HG02610 (cell line): Measurements from ENCODE around the gene ALPG.
"Not testable (repeated sequence)": the region's sequence is repeated elsewhere in the genome, so short reads cannot be mapped to it uniquely, and the experiment has no call there.

ENCODE experiments used
- ATAC-seq: cut with Tn5 transposase; IDR thresholded peaks from one replicate; pipeline ENCODE4 v1.9.1; 2021; ENCODE audit warnings: mild to moderate bottlenecking, moderate library complexity; ENCODE audit not compliant: unreplicated experiment

ALPG gene

GRCh38 chr2:232376713-232377112 is 29.9 kb upstream of the ALPG start:
- ATAC-seq: no peak

GRCh38 chr2:232377319-232377718 is 29.3 kb upstream of the ALPG start:
- ATAC-seq: no peak

GRCh38 chr2:232377841-232378734 is 28.6 kb upstream of the ALPG start:
- no peak for ATAC-seq

- not testable (repeated sequence) for ATAC-seq
These were observed 27.9 kb upstream of the ALPG start, which contains the start of gene ALPP for GRCh38 chr2:232378735-232379151. ALPP (plus strand) TSS chr2:232378751; CDS start chr2:232378803, 52 bp downstream.

GRCh38 chr2:232379610-232380590 is 26.7 kb upstream of the ALPG start:
- not testable (repeated sequence) for ATAC-seq

GRCh38 chr2:232381204-232382031 is 25.2 kb upstream of the ALPG start:
- ATAC-seq: not testable (repeated sequence)

- no peak for ATAC-seq
These were observed 24.1 kb upstream of the ALPG start for GRCh38 chr2:232382331-232383225.

GRCh38 chr2:232384466-232384865 is 22.2 kb upstream of the ALPG start:
- no peak for ATAC-seq

- not testable (repeated sequence) for ATAC-seq
These were observed 21.6 kb upstream of the ALPG start for GRCh38 chr2:232385058-232385457.

GRCh38 chr2:232385660-232386489 is 20.8 kb upstream of the ALPG start:
- no peak for ATAC-seq

GRCh38 chr2:232386490-232386739 is 20.2 kb upstream of the ALPG start:
- ATAC-seq: no peak

- no peak for ATAC-seq
These were observed 19.7 kb upstream of the ALPG start for GRCh38 chr2:232386740-232387450.

- no peak for ATAC-seq
These were observed 19.0 kb upstream of the ALPG start for GRCh38 chr2:232387451-232388171.

GRCh38 chr2:232388324-232388891 is 18.2 kb upstream of the ALPG start:
- ATAC-seq: no peak

- ATAC-seq: no peak
These were observed 17.3 kb upstream of the ALPG start for GRCh38 chr2:232389327-232389726.

- no peak for ATAC-seq
These were observed 16.0 kb upstream of the ALPG start for GRCh38 chr2:232390661-232391060.

- ATAC-seq: no peak
These were observed 13.1 kb upstream of the ALPG start for GRCh38 chr2:232393556-232393955.
